ENCODE measurements around the gene ALDOC. TPM values are rescaled to one million over a fixed set of nuclear protein-coding genes. Genes with fewer than 3 reads are reported as not detected.
A peak's percentile ranks its signal among the peaks of the same experiment; 100 is the strongest.

The ALDOC gene
- polyA plus RNA-seq, 1 donor (not counting 4 experiments of a cell fraction or from before 2014, with no cell fraction given): 32.5 TPM

DNA sequence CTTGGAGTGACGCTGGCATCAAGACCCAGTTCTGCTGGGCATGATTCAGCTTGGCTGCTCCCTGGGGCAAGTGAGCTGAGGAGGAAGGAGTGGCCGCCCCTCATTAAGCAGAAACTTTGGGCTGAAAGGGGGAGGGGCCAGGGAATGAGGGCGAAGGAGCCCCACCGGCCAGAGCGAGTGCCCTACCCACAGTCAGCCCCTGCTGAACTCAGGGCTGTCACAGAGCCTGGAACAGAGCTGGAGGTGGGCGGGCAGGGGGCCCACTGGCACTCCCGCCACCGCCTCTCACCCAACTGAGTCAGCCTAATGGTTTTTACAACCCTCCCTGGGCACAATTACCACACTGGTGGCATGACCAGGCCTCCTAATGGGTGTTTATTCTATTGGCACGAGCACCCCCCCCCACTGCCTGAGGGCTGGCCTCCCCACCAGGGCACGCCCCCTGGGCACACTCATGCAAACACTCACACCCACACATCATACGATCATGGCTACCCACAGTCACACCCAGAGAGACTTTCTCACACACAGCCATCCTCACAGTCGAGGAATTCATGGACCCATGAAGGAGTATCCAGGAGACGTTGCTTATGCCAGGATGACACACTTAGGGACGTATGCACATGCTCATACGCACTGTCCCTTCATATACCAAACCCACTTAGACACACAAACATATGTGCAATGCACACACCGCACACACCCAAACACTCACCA is 43.4 kb downstream of the ALDOC start:
- H3K27me3 ChIP-seq (ENCODE audit: control insufficient read depth, extremely low read depth, insufficient read depth, low read length): peaks cover 8% of the 10 kb centered on the region
- peak; percentile 92 for FAIRE-seq
- H3K4me3 ChIP-seq (ENCODE audit: control insufficient read depth in 2 of 3, extremely low read depth in 1 of 3, insufficient read depth in 2 of 3, low read depth in 1 of 3, low read length in 3 of 3): no peak overlapping the region
- DNase-seq (ENCODE audit: low read depth, low spot score): peak; percentile 66
- no peaks in the 10 kb centered on the region for H3K79me2 ChIP-seq (ENCODE audit: control insufficient read depth, insufficient read depth, low read length)
- no peaks in the 10 kb centered on the region for H3K9me1 ChIP-seq (ENCODE audit: control insufficient read depth, extremely low read depth, insufficient read depth, low read length)
- H3K9ac ChIP-seq (ENCODE audit: control insufficient read depth, extremely low read depth, insufficient read depth, low read length): peak overlapping the region; percentile 9
- no peak for TF ChIP-seq EZH2 (IDR thresholded peaks at IDR 0.05; ENCODE audit: low read length)
- TF ChIP-seq, protein P1, sequence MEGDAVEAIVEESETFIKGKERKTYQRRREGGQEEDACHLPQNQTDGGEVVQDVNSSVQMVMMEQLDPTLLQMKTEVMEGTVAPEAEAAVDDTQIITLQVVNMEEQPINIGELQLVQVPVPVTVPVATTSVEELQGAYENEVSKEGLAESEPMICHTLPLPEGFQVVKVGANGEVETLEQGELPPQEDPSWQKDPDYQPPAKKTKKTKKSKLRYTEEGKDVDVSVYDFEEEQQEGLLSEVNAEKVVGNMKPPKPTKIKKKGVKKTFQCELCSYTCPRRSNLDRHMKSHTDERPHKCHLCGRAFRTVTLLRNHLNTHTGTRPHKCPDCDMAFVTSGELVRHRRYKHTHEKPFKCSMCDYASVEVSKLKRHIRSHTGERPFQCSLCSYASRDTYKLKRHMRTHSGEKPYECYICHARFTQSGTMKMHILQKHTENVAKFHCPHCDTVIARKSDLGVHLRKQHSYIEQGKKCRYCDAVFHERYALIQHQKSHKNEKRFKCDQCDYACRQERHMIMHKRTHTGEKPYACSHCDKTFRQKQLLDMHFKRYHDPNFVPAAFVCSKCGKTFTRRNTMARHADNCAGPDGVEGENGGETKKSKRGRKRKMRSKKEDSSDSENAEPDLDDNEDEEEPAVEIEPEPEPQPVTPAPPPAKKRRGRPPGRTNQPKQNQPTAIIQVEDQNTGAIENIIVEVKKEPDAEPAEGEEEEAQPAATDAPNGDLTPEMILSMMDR (optimal IDR thresholded peaks at IDR 0.05 in 1 of 3, IDR thresholded peaks at IDR 0.05 in 1 of 3, conservative IDR thresholded peaks at IDR 0.05 in 1 of 3; ENCODE audit: extremely low read depth in 1 of 3, insufficient read depth in 2 of 3, low read length in 3 of 3): peak in 1 of 3 experiments; percentile 4
- peaks cover 5% of the 10 kb centered on the region for H4K20me1 ChIP-seq (ENCODE audit: control insufficient read depth, extremely low read depth, insufficient read depth, low read length)
- dilution Hi-C loops (cut with MboI; ENCODE audit: extremely low pct_ligation_motif_present, low sequenced_read_pairs): no loop called here
- peaks cover 16% of the 10 kb centered on the region for H3K4me1 ChIP-seq (ENCODE audit: control insufficient read depth, extremely low read depth, insufficient read depth, low read length)
- H2AFZ ChIP-seq (ENCODE audit: control insufficient read depth, low read length): no peak overlapping the region
- no peak overlapping the region for H3K27ac ChIP-seq (ENCODE audit: control insufficient read depth, insufficient read depth, low read length)
- no peaks in the 10 kb centered on the region for H3K9me3 ChIP-seq (ENCODE audit: control insufficient read depth, low read depth, low read length)
- H3K36me3 ChIP-seq (ENCODE audit: control insufficient read depth in 2 of 2, extremely low read depth in 1 of 2, insufficient read depth in 2 of 2, low read length in 2 of 2): no peaks in the 10 kb centered on the region
- peak overlapping the region; percentile 54 for H3K4me2 ChIP-seq (ENCODE audit: control insufficient read depth, extremely low read depth, insufficient read depth, low read depth, low read length)

DNA sequence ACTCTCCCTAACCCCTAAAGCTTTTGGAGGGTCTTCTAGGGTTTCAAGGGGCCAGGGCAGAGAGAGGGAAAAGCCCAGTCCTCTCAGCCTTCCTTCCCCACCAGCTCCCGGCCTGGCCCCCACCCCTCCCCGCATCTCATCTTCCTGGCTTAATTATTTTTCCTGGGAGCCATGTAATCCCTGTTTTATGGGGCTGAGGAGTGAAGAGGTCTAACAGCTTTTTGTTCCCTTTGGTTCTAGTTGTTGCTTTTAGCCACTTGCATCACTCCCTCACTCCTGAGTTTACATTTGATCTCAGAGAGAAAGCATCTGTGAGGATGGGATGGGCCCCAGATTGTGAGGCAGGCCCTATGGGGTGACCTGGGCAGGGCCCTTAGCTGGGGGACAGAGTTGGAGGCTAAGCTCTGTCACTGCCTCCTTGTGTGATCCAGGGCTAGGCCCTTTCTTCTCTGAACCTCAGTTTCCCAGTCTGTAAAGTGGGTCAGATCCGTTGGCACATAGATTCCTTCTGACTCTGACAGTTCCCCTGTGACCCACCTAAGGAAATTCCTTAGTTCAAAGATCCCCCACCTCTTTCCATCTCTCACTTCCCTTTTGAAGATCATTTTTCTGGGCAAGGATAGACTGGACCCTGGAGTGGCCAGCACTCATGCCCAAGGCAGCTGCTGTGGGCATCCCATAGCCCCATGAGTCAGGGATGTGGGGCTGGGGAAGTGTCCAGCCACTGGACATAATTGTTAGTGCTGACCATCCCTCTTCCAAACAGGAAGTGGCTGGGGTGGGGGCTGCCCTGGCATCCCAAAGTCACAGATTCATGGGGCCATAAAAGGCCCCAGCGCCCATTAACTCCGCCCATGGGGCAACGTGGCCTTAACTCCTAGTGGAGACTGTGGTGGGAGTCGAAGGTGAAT is 44.4 kb downstream of the ALDOC start:
- Histone ChIP-seq H3K27me3 (ENCODE audit: control insufficient read depth, extremely low read depth, insufficient read depth, low read length) (peaks cover 8% of the 10 kb centered on the region), H3K4me1 (ENCODE audit: control insufficient read depth, extremely low read depth, insufficient read depth, low read length) (peaks cover 24% of the 10 kb centered on the region), H3K36me3 (ENCODE audit: control insufficient read depth in 2 of 2, extremely low read depth in 1 of 2, insufficient read depth in 2 of 2, low read length in 2 of 2) (no peaks in the 10 kb centered on the region), H4K20me1 (ENCODE audit: control insufficient read depth, extremely low read depth, insufficient read depth, low read length) (peaks cover 5% of the 10 kb centered on the region), H3K4me2 (ENCODE audit: control insufficient read depth, extremely low read depth, insufficient read depth, low read depth, low read length) (peak overlapping the region; percentile 54), H3K4me3 (ENCODE audit: control insufficient read depth in 2 of 3, extremely low read depth in 1 of 3, insufficient read depth in 2 of 3, low read depth in 1 of 3, low read length in 3 of 3) (no peak overlapping the region), H3K9me3 (ENCODE audit: control insufficient read depth, low read depth, low read length) (no peaks in the 10 kb centered on the region), H3K9me1 (ENCODE audit: control insufficient read depth, extremely low read depth, insufficient read depth, low read length) (no peaks in the 10 kb centered on the region), H3K27ac (ENCODE audit: control insufficient read depth, insufficient read depth, low read length) (no peak overlapping the region), H2AFZ (ENCODE audit: control insufficient read depth, low read length) (no peak overlapping the region), H3K9ac (ENCODE audit: control insufficient read depth, extremely low read depth, insufficient read depth, low read length) (no peak overlapping the region), H3K79me2 (ENCODE audit: control insufficient read depth, insufficient read depth, low read length) (no peaks in the 10 kb centered on the region)
- FAIRE-seq: no peak
- no peak for TF ChIP-seq EZH2 (IDR thresholded peaks at IDR 0.05; ENCODE audit: low read length)
- TF ChIP-seq, protein P1 (optimal IDR thresholded peaks at IDR 0.05 in 1 of 3, IDR thresholded peaks at IDR 0.05 in 1 of 3, conservative IDR thresholded peaks at IDR 0.05 in 1 of 3; ENCODE audit: extremely low read depth in 1 of 3, insufficient read depth in 2 of 3, low read length in 3 of 3): no peak
- dilution Hi-C loops (cut with MboI; ENCODE audit: extremely low pct_ligation_motif_present, low sequenced_read_pairs): no loop called here
- DNase-seq (ENCODE audit: low read depth, low spot score): no peak
